GM10266 (cell line): ENCODE results near the gene CXCL12.

Experiments
- DNase-seq: peaks from one replicate; pipeline ENCODE4 v3.0.0; 2012; ENCODE audit errors: extremely low spot score
- TF ChIP-seq, protein P1 (sequence below): IDR thresholded peaks from 2 replicates; pipeline ENCODE4 v1.5.1; 2012; ENCODE audit warnings: mild to moderate bottlenecking, low read depth; ENCODE audit not compliant: control insufficient read depth, insufficient read depth; ENCODE audit errors: missing control alignments

Gene CXCL12

DNA sequence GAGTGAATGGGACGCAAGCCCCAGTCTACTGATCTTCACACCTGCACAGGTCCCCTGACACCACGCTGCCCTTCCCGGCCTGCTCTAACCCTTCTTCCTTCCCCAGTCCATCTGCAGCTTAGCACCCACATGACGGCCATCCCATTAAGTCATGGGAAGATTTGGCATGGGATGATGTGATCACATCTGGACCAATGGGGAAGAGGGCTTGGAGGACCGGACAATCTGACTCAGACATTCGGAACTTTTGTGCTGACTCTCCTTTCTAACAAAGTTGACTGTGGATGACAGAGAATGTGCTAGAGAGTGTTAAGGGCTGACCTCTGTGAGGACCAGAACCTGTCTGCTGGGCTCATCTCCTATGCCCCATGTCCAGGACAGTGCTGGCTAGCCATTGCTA, 15.6 kb downstream of the CXCL12 start:
- TF ChIP-seq, protein P1, sequence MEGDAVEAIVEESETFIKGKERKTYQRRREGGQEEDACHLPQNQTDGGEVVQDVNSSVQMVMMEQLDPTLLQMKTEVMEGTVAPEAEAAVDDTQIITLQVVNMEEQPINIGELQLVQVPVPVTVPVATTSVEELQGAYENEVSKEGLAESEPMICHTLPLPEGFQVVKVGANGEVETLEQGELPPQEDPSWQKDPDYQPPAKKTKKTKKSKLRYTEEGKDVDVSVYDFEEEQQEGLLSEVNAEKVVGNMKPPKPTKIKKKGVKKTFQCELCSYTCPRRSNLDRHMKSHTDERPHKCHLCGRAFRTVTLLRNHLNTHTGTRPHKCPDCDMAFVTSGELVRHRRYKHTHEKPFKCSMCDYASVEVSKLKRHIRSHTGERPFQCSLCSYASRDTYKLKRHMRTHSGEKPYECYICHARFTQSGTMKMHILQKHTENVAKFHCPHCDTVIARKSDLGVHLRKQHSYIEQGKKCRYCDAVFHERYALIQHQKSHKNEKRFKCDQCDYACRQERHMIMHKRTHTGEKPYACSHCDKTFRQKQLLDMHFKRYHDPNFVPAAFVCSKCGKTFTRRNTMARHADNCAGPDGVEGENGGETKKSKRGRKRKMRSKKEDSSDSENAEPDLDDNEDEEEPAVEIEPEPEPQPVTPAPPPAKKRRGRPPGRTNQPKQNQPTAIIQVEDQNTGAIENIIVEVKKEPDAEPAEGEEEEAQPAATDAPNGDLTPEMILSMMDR, result no peak
- no peak for DNase-seq

DNA sequence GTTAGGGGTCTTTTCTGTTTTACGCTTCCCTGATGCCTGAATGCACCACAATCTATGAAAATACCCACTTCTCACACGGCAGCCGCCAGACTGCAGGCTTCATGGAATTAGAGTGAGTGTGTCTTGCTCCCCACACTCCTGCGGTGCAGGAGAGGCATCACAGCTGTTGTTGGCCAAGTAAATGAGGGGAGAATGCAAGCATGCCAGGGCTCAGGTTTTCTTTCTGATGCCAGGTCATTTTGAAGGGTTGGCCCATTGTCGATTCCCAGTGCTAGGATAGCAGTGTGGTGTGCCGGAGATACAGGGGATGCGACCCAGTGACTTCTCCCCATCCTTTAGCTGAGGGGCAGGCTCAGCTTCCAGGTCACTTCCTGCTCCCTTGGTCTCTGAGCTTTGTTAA, 16.3 kb downstream of the CXCL12 start:
- DNase-seq, result no peak
- TF ChIP-seq, protein P1, result no peak

DNA sequence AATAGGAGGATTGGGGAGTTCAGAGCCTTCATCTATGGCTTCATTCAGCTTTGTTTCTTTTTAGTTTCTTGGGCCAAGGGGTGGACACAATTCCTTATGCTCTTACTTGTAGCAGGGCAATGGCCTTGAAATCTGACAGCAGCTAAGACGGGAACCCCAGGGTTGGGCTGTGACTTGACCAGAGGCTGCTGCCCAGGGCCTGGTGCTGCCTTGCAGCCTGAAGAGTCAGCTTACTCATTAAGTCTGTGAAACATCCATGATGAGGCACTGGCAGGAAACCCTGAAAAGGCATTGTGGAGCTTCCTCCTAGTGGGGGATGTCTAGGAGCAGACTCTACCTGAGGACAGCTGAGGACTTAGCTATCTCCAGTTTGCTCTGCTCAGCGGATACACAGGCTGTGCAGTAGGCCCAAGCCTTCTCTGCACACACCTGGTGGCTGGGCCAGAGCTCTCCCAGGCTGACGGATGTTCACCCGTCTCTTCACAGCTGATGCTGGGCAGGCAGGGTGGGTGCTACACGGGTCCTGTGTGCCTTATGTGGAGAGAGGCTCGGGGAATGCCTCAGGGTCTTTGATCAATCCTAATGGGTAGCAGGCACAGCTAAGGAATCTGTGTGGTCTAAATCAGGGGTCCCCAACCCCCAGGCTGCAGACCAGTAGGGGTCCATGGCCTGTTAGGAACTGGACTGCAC, 17.8 kb downstream of the CXCL12 start:
- TF ChIP-seq, protein P1, result no peak
- DNase-seq, result no peak

DNA sequence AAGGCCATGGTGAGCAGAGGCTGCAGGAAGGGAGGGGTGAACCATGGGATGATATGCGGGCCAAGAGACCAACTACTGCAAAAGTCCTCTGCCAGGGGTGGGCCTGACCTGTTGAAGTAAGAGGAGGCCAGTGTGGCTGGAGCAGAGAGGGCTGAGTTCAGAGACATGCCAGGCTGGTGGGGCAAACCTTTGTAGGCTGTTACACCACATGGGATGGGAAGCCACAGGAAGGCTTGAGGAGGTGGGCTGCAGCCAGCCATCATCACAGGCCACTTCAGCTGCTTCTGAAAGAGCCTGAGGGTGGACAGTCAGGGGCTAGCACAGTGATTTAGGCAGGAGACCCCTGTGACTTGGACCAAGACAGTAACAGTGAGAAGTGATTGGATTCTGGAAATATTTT, 20.3 kb downstream of the CXCL12 start:
- DNase-seq, result no peak
- TF ChIP-seq, protein P1, result no peak

DNA sequence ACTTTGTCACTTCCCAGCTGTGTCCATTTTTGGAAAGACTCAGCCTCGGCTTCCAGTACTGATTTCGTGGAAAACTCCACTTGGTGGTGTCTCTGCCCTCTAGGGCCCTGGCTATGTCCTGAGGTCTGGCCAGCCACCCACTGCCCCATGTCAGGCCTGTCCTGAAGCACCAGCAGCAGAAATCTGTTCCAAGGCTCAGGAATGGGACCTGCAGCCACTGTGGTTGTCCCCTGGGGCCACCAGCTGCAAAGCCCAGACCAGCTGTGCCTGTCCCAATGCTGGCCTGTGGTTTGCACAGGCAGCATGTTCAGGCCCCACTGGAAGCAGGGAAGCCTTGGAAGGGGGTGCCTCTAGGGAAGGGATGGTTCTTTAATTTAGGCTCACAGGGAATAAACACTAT, 21.2 kb downstream of the CXCL12 start:
- DNase-seq, result no peak
- TF ChIP-seq, protein P1, result no peak

- DNase-seq, result no peak
- TF ChIP-seq, protein P1, result no peak
These were observed 21.8 kb downstream of the CXCL12 start for GRCh38 chr10:44362866-44363711.

DNA sequence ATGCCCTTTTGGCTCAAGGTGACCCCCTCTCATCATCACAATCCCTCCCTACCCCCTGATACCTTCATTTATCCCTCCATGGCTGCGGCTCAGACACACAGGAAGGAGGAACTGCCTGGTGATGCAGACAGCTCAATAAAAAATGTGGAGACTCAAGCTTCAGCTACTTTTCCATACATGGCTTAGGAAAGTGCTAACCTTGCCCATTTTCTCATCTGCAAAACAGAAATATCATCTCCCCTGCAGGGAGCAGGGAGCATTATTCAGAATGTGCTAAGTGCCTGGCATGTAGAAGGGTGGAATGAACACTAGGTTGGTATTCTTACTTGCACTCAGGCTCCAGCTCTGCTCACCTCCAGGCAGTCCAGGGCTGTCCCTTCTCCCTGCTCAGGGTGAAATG, 23.8 kb downstream of the CXCL12 start:
- no peak for DNase-seq

More for the DNA sequence above, 23.8 kb downstream of the CXCL12 start:
- TF ChIP-seq, protein P1, result no peak
